ENCODE measurements around the gene ARL14EP. TPM values are rescaled to one million over a fixed set of nuclear protein-coding genes. Genes with fewer than 3 reads are reported as not detected.

The ARL14EP gene
- total RNA-seq, 4 donors from 2014 or later: 8.3 to 19.1 (median 13.3) TPM

DNA sequence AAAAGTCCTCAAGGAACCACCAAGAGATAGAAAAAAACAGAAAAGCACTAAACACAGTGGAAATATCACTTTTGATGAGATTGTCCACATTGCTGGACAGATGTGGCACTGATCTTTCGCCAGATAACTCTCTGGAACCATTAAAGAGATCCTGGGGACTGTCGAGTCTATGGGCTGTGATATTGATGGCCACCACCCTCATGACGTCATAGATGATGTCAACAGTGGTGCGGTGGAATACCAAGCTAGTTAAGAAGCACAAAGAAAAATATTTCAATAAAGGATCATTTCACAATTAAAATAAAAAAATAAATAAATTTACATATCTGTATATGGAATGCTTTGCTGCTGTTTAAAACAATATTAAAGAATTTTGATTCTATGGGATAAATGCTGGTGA, 45.5 kb downstream of the ARL14EP start:
- TF ChIP-seq POLR2A (IDR thresholded peaks at IDR 0.05): no peak
- TF ChIP-seq, protein P1, sequence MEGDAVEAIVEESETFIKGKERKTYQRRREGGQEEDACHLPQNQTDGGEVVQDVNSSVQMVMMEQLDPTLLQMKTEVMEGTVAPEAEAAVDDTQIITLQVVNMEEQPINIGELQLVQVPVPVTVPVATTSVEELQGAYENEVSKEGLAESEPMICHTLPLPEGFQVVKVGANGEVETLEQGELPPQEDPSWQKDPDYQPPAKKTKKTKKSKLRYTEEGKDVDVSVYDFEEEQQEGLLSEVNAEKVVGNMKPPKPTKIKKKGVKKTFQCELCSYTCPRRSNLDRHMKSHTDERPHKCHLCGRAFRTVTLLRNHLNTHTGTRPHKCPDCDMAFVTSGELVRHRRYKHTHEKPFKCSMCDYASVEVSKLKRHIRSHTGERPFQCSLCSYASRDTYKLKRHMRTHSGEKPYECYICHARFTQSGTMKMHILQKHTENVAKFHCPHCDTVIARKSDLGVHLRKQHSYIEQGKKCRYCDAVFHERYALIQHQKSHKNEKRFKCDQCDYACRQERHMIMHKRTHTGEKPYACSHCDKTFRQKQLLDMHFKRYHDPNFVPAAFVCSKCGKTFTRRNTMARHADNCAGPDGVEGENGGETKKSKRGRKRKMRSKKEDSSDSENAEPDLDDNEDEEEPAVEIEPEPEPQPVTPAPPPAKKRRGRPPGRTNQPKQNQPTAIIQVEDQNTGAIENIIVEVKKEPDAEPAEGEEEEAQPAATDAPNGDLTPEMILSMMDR (IDR thresholded peaks at IDR 0.05): no peak
- Histone ChIP-seq H3K9me3 (no peaks in the 10 kb centered on the region), H3K27me3 (no peaks in the 10 kb centered on the region), H3K36me3 (no peaks in the 10 kb centered on the region), H3K27ac (no peak overlapping the region), H3K4me3 (no peak overlapping the region), H3K4me1 (no peaks in the 10 kb centered on the region)
- no peak for DNase-seq
- intact Hi-C loops (cut with DNase I): no loop called here
- 78 to 88% methylated on average over 4 of the region's 4 CpGs for WGBS, 2 donors

DNA sequence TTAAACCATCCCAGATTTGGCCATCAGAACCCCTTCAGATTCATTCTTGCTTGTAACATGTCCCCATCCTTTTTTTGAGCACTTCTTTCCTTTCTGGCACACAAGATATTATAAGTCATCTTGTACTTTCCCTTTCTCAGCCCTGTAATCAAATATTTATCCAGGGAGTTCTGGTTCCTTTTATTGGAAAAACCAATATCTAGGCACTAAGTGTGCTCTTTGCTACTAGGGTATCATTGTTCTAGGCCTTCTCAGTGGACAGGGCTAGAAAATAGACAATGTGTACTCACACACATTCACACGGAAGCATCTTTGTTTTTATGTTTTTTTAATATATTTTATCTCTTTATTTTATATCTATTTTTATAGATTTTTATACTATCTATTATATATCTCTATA, 47.3 kb downstream of the ARL14EP start:
- no peaks in the 10 kb centered on the region for H3K36me3 ChIP-seq
- no peak overlapping the region for H3K4me3 ChIP-seq
- no peaks in the 10 kb centered on the region for H3K4me1 ChIP-seq
- H3K27ac ChIP-seq: no peak overlapping the region
- H3K9me3 ChIP-seq: no peaks in the 10 kb centered on the region
- WGBS, 2 donors: 76 to 84% methylated on average over 1 of the region's 1 CpG
- no peak for DNase-seq
- no peaks in the 10 kb centered on the region for H3K27me3 ChIP-seq
- intact Hi-C loops (cut with DNase I): no loop called here
- TF ChIP-seq, protein P1 (IDR thresholded peaks at IDR 0.05): no peak
- TF ChIP-seq POLR2A (IDR thresholded peaks at IDR 0.05): no peak

DNA sequence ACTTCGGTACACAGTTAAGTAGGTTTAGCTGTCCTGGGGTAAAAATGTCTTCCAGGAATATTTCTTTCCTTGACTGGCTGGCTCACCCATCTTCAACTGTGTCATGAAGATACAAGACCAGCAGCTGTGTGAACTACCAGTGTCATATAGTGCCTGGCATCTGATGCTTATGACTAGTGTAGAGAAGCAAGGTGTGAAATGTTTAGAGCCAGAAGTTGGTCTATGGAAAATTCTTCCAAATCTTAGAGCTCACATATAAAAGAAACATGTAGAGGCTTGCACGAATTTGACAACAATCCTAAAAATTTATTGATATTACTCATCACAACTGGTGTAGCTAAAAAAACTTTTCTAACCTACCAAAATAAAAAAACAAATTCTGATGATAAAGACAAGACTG, 54.4 kb downstream of the ARL14EP start:
- H3K27me3 ChIP-seq: no peaks in the 10 kb centered on the region
- intact Hi-C loops (cut with DNase I): no loop called here
- WGBS, 2 donors: 37 to 47% methylated on average over 2 of the region's 2 CpGs
- H3K27ac ChIP-seq: no peak overlapping the region
- no peak for DNase-seq
- H3K4me1 ChIP-seq: no peaks in the 10 kb centered on the region
- no peaks in the 10 kb centered on the region for H3K36me3 ChIP-seq
- TF ChIP-seq, protein P1 (IDR thresholded peaks at IDR 0.05): no peak
- no peak for TF ChIP-seq POLR2A (IDR thresholded peaks at IDR 0.05)
- no peaks in the 10 kb centered on the region for H3K9me3 ChIP-seq
- H3K4me3 ChIP-seq: no peak overlapping the region

DNA sequence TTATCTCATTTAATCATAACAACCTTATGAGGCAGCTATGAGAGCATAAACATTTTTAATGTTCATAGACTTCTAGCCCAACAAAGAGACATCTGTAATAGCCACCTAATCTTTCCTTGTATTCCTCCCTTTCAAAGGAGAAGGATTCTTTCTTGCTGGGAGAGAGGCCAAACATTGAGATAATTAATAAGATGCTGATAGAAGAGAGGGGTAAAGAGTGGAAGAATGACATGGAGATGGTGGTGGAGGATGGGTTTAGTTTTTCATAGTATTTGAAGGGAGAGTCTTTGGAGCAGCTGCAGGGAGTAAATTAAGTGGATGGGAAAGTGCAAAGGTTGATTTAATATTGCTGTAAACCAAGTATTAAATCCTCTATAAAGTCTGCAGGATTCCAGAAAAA, 57.9 kb downstream of the ARL14EP start:
- Histone ChIP-seq H3K27ac (no peak overlapping the region), H3K36me3 (no peaks in the 10 kb centered on the region), H3K4me1 (no peaks in the 10 kb centered on the region), H3K27me3 (no peaks in the 10 kb centered on the region), H3K9me3 (no peaks in the 10 kb centered on the region), H3K4me3 (no peak overlapping the region)
- no peak for DNase-seq
- TF ChIP-seq POLR2A (IDR thresholded peaks at IDR 0.05): no peak
- TF ChIP-seq, protein P1 (IDR thresholded peaks at IDR 0.05): no peak
- intact Hi-C loops (cut with DNase I): no loop called here

DNA sequence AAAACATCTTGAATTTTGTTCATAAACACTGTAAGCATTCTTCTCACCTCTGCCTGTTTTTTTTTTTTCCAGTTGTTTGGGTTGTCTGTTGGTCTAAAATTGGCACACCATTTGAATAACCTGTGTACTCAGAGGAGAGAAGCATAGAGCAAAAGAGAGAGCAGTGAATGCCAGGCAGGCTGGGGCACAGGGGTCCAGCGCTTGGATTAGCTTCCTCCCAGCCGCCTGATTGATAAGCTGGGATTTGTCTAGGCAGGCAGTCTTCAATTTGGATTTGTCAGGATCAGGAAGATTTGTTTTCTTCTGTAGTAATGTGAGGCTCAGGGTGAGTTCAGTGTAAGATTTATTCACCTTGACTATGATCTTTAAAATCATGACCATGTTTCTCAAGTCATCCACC, 59.0 kb downstream of the ARL14EP start:
- Histone ChIP-seq H3K27ac (no peak overlapping the region), H3K4me1 (no peaks in the 10 kb centered on the region), H3K9me3 (no peaks in the 10 kb centered on the region), H3K36me3 (no peaks in the 10 kb centered on the region), H3K27me3 (no peaks in the 10 kb centered on the region), H3K4me3 (no peak overlapping the region)
- 20 to 51% methylated on average over 2 of the region's 2 CpGs for WGBS, 2 donors
- TF ChIP-seq POLR2A (IDR thresholded peaks at IDR 0.05): no peak
- TF ChIP-seq, protein P1 (IDR thresholded peaks at IDR 0.05): no peak
- DNase-seq: no peak
- intact Hi-C loops (cut with DNase I): no loop called here

Other genes with a start within 250 kb of the ARL14EP start
- gene FSHB, start 92.1 kb upstream of the ARL14EP start, total RNA-seq: not detected

All from esophagus squamous epithelium (tissue), 5 donors.